HCT116 (cell line): Measurements from ENCODE around the gene SELE. TPM values are rescaled to one million over a fixed set of nuclear protein-coding genes. Genes with fewer than 3 reads are reported as not detected.

Source experiments
- ATAC-seq: fragments of 200-7000 bp; cut with Tn5 transposase; 2 replicates; pipeline ENCODE4 v1.9.1; 2020; ENCODE audit warnings: mild to moderate bottlenecking, moderate library complexity
- BruUV-seq: library from RNA; stranded (reverse); fragments of 400-500 nt; replicated peaks from 2 replicates; lab custom pipeline; 2021; lab: Mats Ljungman, UMichigan
- CTCF ChIA-PET: fragments of 300-600 bp; sonication (Branson Sonifier 250); formaldehyde crosslinking; loops from one replicate; lab custom pipeline; 2021; ENCODE audit warnings: antibody characterized with exemption; lab: Charles Lee
- POLR2A ChIA-PET: fragments of 300-600, 350-600 bp; sonication (Branson Sonifier 250); formaldehyde crosslinking; loops from one replicate; lab custom pipeline; 2021; ENCODE audit warnings: antibody characterized with exemption; lab: Charles Lee
- RAD21 ChIA-PET, 2 experiments: fragments of 300-600 bp; sonication (Branson Sonifier 250); formaldehyde crosslinking; loops; one replicate each; lab custom pipeline; 2023; ENCODE audit warnings: low total read pairs in 2 of 2; ENCODE audit not compliant: uncharacterized antibody in 2 of 2, unreplicated experiment in 2 of 2, low non-redundant PET in 1 of 2; lab: Charles Lee
- DNase-seq: peaks from one replicate; pipeline ENCODE4 v3.0.0-alpha.2; 2010; ENCODE audit warnings: low read depth, low spot score
- H2AFZ ChIP-seq: fragments of 200-600 bp; shearing (Covaris generic), sonication (generic); 2 replicates; pipeline ENCODE4 v1.6.1; 2017; ENCODE audit warnings: low read depth, mixed run types, mixed read lengths, antibody characterized with exemption, low read length; ENCODE audit not compliant: poor library complexity, severe bottlenecking
- H3K27ac ChIP-seq: 2 replicates; pipeline ENCODE4 v1.5.1; 2012; ENCODE audit warnings: low read depth, low read length
- H3K27me3 ChIP-seq: fragments of 200-600 bp; sonication (generic); 2 replicates; pipeline ENCODE4 v1.6.1; 2016; ENCODE audit warnings: mixed run types, low read length, mixed read lengths; ENCODE audit not compliant: insufficient read depth
- H3K36me3 ChIP-seq, 2 experiments: fragments of 200-500 bp in 1 of 2; fragments of 200-600 bp in 1 of 2; sonication (Bioruptor generic) in 1 of 2; sonication (generic) in 1 of 2; 2 replicates each; pipeline versions ENCODE4 v1.5.1 to v1.6.1; 2014 to 2016; ENCODE audit warnings: low read length in 2 of 2, inconsistent platforms in 1 of 2, mixed read lengths in 1 of 2, mixed run types in 1 of 2; ENCODE audit not compliant: insufficient read depth in 2 of 2, control insufficient read depth in 1 of 2
- H3K4me1 ChIP-seq, 2 experiments: fragments of 200-600 bp in 1 of 2; sonication (generic) in 1 of 2; 2 replicates each; pipeline versions ENCODE4 v1.5.1 to v1.6.1; 2012 to 2017; ENCODE audit warnings: low read length in 2 of 2, inconsistent platforms in 1 of 2, mild to moderate bottlenecking in 1 of 2, mixed read lengths in 1 of 2, mixed run types in 1 of 2, moderate library complexity in 1 of 2; ENCODE audit not compliant: insufficient read depth in 2 of 2, control insufficient read depth in 1 of 2
- H3K4me2 ChIP-seq: fragments of 200-600 bp; sonication (generic); 2 replicates; pipeline ENCODE4 v1.6.1; 2017; ENCODE audit warnings: mixed run types, low read length, mixed read lengths
- H3K4me3 ChIP-seq, 2 experiments: fragments of 200-600 bp in 1 of 2; sonication (generic) in 1 of 2; replicated peaks in 1 of 2; 2 replicates each; pipeline ENCODE4 v1.5.1; 2011 to 2016; ENCODE audit warnings: low read length in 2 of 2, control low read depth in 1 of 2, low read depth in 1 of 2, mild to moderate bottlenecking in 1 of 2, mixed read lengths in 1 of 2, mixed run types in 1 of 2
- H3K79me2 ChIP-seq: fragments of 200-600 bp; sonication (generic); 2 replicates; pipeline ENCODE4 v1.6.1; 2017; ENCODE audit warnings: mild to moderate bottlenecking, mixed run types, low read length, moderate library complexity, mixed read lengths; ENCODE audit not compliant: insufficient read depth
- H3K9ac ChIP-seq: fragments of 200-600 bp; sonication (generic); 2 replicates; pipeline ENCODE4 v1.6.1; 2016; ENCODE audit warnings: low read length, mixed read lengths
- H3K9me2 ChIP-seq: fragments of 200-600 bp; sonication (generic), shearing (Covaris generic); 2 replicates; pipeline ENCODE4 v1.6.1; 2017; ENCODE audit warnings: mixed run types, mild to moderate bottlenecking, moderate library complexity; ENCODE audit not compliant: insufficient read depth
- H3K9me3 ChIP-seq, 2 experiments: fragments of 200-500 bp in 1 of 2; fragments of 200-600 bp in 1 of 2; sonication (Bioruptor generic) in 1 of 2; sonication (generic) in 1 of 2; 2 replicates each; pipeline ENCODE4 v1.6.1; 2014 to 2017; ENCODE audit warnings: low read length in 2 of 2, mixed read lengths in 2 of 2, inconsistent platforms in 1 of 2, low read depth in 1 of 2, mild to moderate bottlenecking in 1 of 2, mixed run types in 1 of 2, moderate library complexity in 1 of 2; ENCODE audit not compliant: control insufficient read depth in 1 of 2, insufficient read depth in 1 of 2
- H4K20me1 ChIP-seq: fragments of 200-600 bp; sonication (generic), shearing (Covaris generic); 2 replicates; pipeline ENCODE4 v1.6.1; 2017; ENCODE audit warnings: mixed run types, mild to moderate bottlenecking, moderate library complexity; ENCODE audit not compliant: insufficient read depth
- CBX3 ChIP-seq: IDR thresholded peaks from 2 replicates; pipeline ENCODE4 v1.6.1; 2012; ENCODE audit warnings: low read depth
- CEBPB ChIP-seq: IDR thresholded peaks from 2 replicates; pipeline ENCODE4 v1.6.1; 2012; ENCODE audit warnings: low read depth
- EGR1 ChIP-seq: IDR thresholded peaks from 2 replicates; pipeline ENCODE4 v1.6.1; 2012; ENCODE audit warnings: low read depth
- ELF1 ChIP-seq: IDR thresholded peaks from 2 replicates; pipeline ENCODE4 v1.6.1; 2012; ENCODE audit warnings: low read depth, borderline replicate concordance
- EZH2 ChIP-seq: fragments of 200-600 bp; sonication (generic); IDR thresholded peaks from 2 replicates; pipeline ENCODE4 v1.6.1; 2017; ENCODE audit warnings: antibody characterized with exemption, mixed run types
- JUND ChIP-seq: IDR thresholded peaks from 2 replicates; pipeline ENCODE4 v1.6.1; 2012
- POLR2AphosphoS5 ChIP-seq: IDR thresholded peaks from 2 replicates; pipeline ENCODE4 v1.6.1; 2011; ENCODE audit warnings: mild to moderate bottlenecking, low read depth, low read length, moderate library complexity
- SIN3A ChIP-seq: IDR thresholded peaks from 2 replicates; pipeline ENCODE4 v1.6.1; 2012; ENCODE audit warnings: low read depth
- SP1 ChIP-seq: IDR thresholded peaks from 2 replicates; pipeline ENCODE4 v1.6.1; 2012; ENCODE audit warnings: low read depth
- SRF ChIP-seq: IDR thresholded peaks from 2 replicates; pipeline ENCODE4 v1.6.1; 2012; ENCODE audit warnings: low read depth
- TCF7L2 ChIP-seq: IDR thresholded peaks from 2 replicates; pipeline ENCODE4 v1.7.0; 2011; ENCODE audit warnings: borderline replicate concordance, inconsistent platforms; ENCODE audit not compliant: insufficient read depth, insufficient read length; ENCODE audit errors: extremely low read depth
- YY1 ChIP-seq: IDR thresholded peaks from 2 replicates; pipeline ENCODE4 v1.6.1; 2011; ENCODE audit warnings: low read length, low read depth, moderate library complexity, mild to moderate bottlenecking; ENCODE audit not compliant: insufficient replicate concordance; ENCODE audit errors: extremely low read depth
- ZFX ChIP-seq: fragments of 450-650 bp; IDR thresholded peaks from 2 replicates; pipeline ENCODE4 v1.6.1; 2017
- ZNF274 ChIP-seq: fragments of 200-500 bp; sonication (Bioruptor generic); IDR thresholded peaks from 2 replicates; pipeline ENCODE4 v1.6.1; 2014; ENCODE audit warnings: mild to moderate bottlenecking, low read depth, low read length, inconsistent platforms
- intact Hi-C: fragments of 100-400 bp; cut with micrococcal nuclease; formaldehyde crosslinking; loops from 2 replicates; pipeline ENCODE4 v1.10.0; 2022
- total RNA-seq: library from RNA; stranded (reverse); gene quantifications from one replicate; pipeline ENCODE4 v1.2.1, GENCODE V29; 2021; ENCODE audit not compliant: unreplicated experiment
- TF ChIP-seq, protein P1 (sequence below): IDR thresholded peaks from 2 replicates; pipeline ENCODE4 v1.6.1; 2012; ENCODE audit warnings: low read depth
- TF ChIP-seq, protein P2 (sequence below), 3 experiments: fragments of 200-600 bp in 1 of 3; sonication (generic) in 1 of 3; IDR thresholded peaks in 2 of 3; conservative IDR thresholded peaks in 1 of 3; 2 replicates each; pipeline ENCODE4 v1.5.1; 2012 to 2017; ENCODE audit warnings: low read depth in 2 of 3, low read length in 2 of 3, antibody characterized with exemption in 1 of 3, borderline replicate concordance in 1 of 3, control low read depth in 1 of 3, mild to moderate bottlenecking in 1 of 3, mixed read lengths in 1 of 3, mixed run types in 1 of 3, moderate library complexity in 1 of 3; ENCODE audit not compliant: insufficient read depth in 1 of 3
- TF ChIP-seq, protein P3 (sequence below): IDR thresholded peaks from 2 replicates; pipeline ENCODE4 v1.6.1; 2012
- TF ChIP-seq, protein P4 (sequence below): IDR thresholded peaks from 2 replicates; pipeline ENCODE4 v1.6.1; 2011; ENCODE audit warnings: mild to moderate bottlenecking, low read length, moderate library complexity; ENCODE audit not compliant: insufficient replicate concordance; ENCODE audit errors: extremely low read depth

SELE gene
- total RNA-seq, 1 experiment from 2014 or later, result not detected

DNA sequence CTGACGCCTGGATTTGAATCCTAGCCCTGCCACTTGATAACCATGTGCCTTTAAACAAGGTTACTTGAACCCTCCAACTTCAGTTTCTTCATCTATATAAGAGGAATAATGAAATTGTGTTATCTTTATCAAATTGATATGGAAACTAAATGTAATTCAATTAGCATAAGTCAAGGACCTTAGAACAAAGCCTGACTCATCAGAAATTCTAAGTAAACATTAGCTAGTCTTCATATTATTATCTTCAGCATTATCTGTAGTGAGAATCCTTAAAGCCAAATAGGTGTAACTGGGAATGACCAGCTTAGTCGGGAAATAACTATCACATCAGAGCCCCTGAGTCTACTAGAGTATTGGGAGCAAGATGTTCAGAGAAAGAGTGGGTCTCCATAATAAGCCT lies 29.1 kb downstream of the SELE start:
- H3K9me2 ChIP-seq, result no peaks in the 10 kb centered on the region
- H3K4me2 ChIP-seq, result no peak overlapping the region
- H3K4me1 ChIP-seq, result no peaks in the 10 kb centered on the region
- H3K36me3 ChIP-seq, result no peaks in the 10 kb centered on the region
- ATAC-seq (no peak), DNase-seq (no peak)
- POLR2A ChIA-PET, result no interaction called here
- BruUV-seq, result no TSS peak
- intact Hi-C loops, result no loop called here
- H3K27ac ChIP-seq, result no peak overlapping the region
- RAD21 ChIA-PET, result no interaction called here
- H3K9ac ChIP-seq, result no peak overlapping the region
- H2AFZ ChIP-seq, result no peak overlapping the region
- CTCF ChIA-PET, result no interaction called here
- H3K27me3 ChIP-seq, result no peaks in the 10 kb centered on the region
- no peaks in the 10 kb centered on the region for H4K20me1 ChIP-seq
- H3K9me3 ChIP-seq, result no peaks in the 10 kb centered on the region
- H3K79me2 ChIP-seq, result no peaks in the 10 kb centered on the region
- H3K4me3 ChIP-seq, result no peak overlapping the region
- TF ChIP-seq ZFX (no peak), CEBPB (no peak), SRF (no peak), CBX3 (no peak), YY1 (no peak), SIN3A (no peak), EZH2 (no peak), SP1 (no peak), TCF7L2 (no peak), EGR1 (no peak), JUND (no peak), POLR2AphosphoS5 (no peak), ELF1 (no peak), ZNF274 (no peak)
- TF ChIP-seq, protein P1, sequence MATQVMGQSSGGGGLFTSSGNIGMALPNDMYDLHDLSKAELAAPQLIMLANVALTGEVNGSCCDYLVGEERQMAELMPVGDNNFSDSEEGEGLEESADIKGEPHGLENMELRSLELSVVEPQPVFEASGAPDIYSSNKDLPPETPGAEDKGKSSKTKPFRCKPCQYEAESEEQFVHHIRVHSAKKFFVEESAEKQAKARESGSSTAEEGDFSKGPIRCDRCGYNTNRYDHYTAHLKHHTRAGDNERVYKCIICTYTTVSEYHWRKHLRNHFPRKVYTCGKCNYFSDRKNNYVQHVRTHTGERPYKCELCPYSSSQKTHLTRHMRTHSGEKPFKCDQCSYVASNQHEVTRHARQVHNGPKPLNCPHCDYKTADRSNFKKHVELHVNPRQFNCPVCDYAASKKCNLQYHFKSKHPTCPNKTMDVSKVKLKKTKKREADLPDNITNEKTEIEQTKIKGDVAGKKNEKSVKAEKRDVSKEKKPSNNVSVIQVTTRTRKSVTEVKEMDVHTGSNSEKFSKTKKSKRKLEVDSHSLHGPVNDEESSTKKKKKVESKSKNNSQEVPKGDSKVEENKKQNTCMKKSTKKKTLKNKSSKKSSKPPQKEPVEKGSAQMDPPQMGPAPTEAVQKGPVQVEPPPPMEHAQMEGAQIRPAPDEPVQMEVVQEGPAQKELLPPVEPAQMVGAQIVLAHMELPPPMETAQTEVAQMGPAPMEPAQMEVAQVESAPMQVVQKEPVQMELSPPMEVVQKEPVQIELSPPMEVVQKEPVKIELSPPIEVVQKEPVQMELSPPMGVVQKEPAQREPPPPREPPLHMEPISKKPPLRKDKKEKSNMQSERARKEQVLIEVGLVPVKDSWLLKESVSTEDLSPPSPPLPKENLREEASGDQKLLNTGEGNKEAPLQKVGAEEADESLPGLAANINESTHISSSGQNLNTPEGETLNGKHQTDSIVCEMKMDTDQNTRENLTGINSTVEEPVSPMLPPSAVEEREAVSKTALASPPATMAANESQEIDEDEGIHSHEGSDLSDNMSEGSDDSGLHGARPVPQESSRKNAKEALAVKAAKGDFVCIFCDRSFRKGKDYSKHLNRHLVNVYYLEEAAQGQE, result no peak
- TF ChIP-seq, protein P2, sequence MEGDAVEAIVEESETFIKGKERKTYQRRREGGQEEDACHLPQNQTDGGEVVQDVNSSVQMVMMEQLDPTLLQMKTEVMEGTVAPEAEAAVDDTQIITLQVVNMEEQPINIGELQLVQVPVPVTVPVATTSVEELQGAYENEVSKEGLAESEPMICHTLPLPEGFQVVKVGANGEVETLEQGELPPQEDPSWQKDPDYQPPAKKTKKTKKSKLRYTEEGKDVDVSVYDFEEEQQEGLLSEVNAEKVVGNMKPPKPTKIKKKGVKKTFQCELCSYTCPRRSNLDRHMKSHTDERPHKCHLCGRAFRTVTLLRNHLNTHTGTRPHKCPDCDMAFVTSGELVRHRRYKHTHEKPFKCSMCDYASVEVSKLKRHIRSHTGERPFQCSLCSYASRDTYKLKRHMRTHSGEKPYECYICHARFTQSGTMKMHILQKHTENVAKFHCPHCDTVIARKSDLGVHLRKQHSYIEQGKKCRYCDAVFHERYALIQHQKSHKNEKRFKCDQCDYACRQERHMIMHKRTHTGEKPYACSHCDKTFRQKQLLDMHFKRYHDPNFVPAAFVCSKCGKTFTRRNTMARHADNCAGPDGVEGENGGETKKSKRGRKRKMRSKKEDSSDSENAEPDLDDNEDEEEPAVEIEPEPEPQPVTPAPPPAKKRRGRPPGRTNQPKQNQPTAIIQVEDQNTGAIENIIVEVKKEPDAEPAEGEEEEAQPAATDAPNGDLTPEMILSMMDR (IDR thresholded peaks at IDR 0.05 in 2 of 3, conservative IDR thresholded peaks at IDR 0.05 in 1 of 3; ENCODE audit: borderline replicate concordance in 1 of 3, insufficient read depth in 1 of 3, low read depth in 2 of 3, low read length in 2 of 3), result no peak
- TF ChIP-seq, protein P3, sequence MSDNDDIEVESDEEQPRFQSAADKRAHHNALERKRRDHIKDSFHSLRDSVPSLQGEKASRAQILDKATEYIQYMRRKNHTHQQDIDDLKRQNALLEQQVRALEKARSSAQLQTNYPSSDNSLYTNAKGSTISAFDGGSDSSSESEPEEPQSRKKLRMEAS, result no peak
- TF ChIP-seq, protein P4, sequence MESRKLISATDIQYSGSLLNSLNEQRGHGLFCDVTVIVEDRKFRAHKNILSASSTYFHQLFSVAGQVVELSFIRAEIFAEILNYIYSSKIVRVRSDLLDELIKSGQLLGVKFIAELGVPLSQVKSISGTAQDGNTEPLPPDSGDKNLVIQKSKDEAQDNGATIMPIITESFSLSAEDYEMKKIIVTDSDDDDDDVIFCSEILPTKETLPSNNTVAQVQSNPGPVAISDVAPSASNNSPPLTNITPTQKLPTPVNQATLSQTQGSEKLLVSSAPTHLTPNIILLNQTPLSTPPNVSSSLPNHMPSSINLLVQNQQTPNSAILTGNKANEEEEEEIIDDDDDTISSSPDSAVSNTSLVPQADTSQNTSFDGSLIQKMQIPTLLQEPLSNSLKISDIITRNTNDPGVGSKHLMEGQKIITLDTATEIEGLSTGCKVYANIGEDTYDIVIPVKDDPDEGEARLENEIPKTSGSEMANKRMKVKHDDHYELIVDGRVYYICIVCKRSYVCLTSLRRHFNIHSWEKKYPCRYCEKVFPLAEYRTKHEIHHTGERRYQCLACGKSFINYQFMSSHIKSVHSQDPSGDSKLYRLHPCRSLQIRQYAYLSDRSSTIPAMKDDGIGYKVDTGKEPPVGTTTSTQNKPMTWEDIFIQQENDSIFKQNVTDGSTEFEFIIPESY, result no peak
